ENCODE measurements around the gene IGSF8.

GRCh38 chr1:160069460-160070231 lies 28.8 kb downstream of the IGSF8 start, which contains the start of gene KCNJ10:
- TF ChIP-seq E2F4 (CRISPR knock-in tag; IDR thresholded peaks at IDR 0.05; ENCODE audit: borderline replicate concordance, low read depth) = no peak
- no peak for TF ChIP-seq CTCF (IDR thresholded peaks at IDR 0.05)

Measured in WTC11 (cell line).